CD4-positive, alpha-beta T cell (primary cell): Measurements from ENCODE around the gene DCHS1. TPM values are rescaled to one million over a fixed set of nuclear protein-coding genes. Genes with fewer than 3 reads are reported as not detected.

Experiments
- ATAC-seq: fragments of 200-7000 bp; cut with Tn5 transposase; one replicate; pipeline ENCODE4 v1.10.0; 2022; ENCODE audit warnings: mild to moderate bottlenecking; ENCODE audit not compliant: poor library complexity
- CTCF ChIA-PET: fragments of 350-600 bp; sonication (Branson Sonifier 250); formaldehyde crosslinking; loops from one replicate; lab custom pipeline; 2021; ENCODE audit warnings: antibody characterized with exemption, inconsistent platforms; lab: Charles Lee
- POLR2A ChIA-PET: fragments of 350-600 bp; sonication (Branson Sonifier 250); formaldehyde crosslinking; loops from one replicate; lab custom pipeline; 2021; ENCODE audit warnings: antibody characterized with exemption, inconsistent platforms; lab: Charles Lee
- DNase-seq, 14 experiments: peaks; one replicate each; pipeline ENCODE4 v3.0.0-alpha.2; 2013 to 2020; ENCODE audit warnings: mixed read lengths in 2 of 14
- H3K27ac ChIP-seq, 2 donors: one replicate each; pipeline versions ENCODE4 v1.5.1 to v1.7.0; 2013; ENCODE audit warnings: low read length in 2 of 2, low read depth in 1 of 2, mild to moderate bottlenecking in 1 of 2
- H3K27me3 ChIP-seq, 2 experiments: 1 replicate in 1 of 2; 2 replicates in 1 of 2; pipeline versions ENCODE4 v1.6.1 to v1.7.0; 2013; ENCODE audit warnings: low read length in 2 of 2, control low read depth in 1 of 2, mild to moderate bottlenecking in 1 of 2, moderate library complexity in 1 of 2; ENCODE audit not compliant: insufficient read depth in 2 of 2, control insufficient read depth in 1 of 2
- H3K36me3 ChIP-seq: one replicate; pipeline ENCODE4 v1.6.1; 2013; ENCODE audit warnings: low read length, control low read depth; ENCODE audit not compliant: insufficient read depth
- H3K4me1 ChIP-seq: one replicate; pipeline ENCODE4 v1.6.1; 2013; ENCODE audit warnings: low read length, control low read depth; ENCODE audit not compliant: insufficient read depth
- H3K4me3 ChIP-seq: one replicate; pipeline ENCODE4 v1.5.1; 2013; ENCODE audit warnings: mild to moderate bottlenecking, low read length, moderate library complexity
- H3K9me3 ChIP-seq, 2 experiments: 1 replicate in 1 of 2; 2 replicates in 1 of 2; pipeline versions ENCODE4 v1.6.1 to v1.7.0; 2013; ENCODE audit warnings: low read length in 2 of 2, mild to moderate bottlenecking in 2 of 2, control low read depth in 1 of 2, moderate library complexity in 1 of 2; ENCODE audit not compliant: control insufficient read depth in 1 of 2, insufficient read depth in 1 of 2
- H3K27ac Mint-ChIP-seq: one replicate; pipeline ENCODE4 v1.8.0; 2020; ENCODE audit warnings: mixed read lengths
- H3K27me3 Mint-ChIP-seq: one replicate; pipeline ENCODE4 v1.8.0; 2021; ENCODE audit warnings: mixed read lengths
- H3K36me3 Mint-ChIP-seq: one replicate; pipeline ENCODE4 v1.8.0; 2021; ENCODE audit warnings: low read depth, mixed read lengths
- H3K4me1 Mint-ChIP-seq: one replicate; pipeline ENCODE4 v1.8.0; 2021; ENCODE audit warnings: low read depth, mixed read lengths
- H3K4me3 Mint-ChIP-seq: one replicate; pipeline ENCODE4 v1.8.0; 2020; ENCODE audit warnings: mild to moderate bottlenecking, mixed read lengths
- H3K9me3 Mint-ChIP-seq: one replicate; pipeline ENCODE4 v1.8.0; 2020; ENCODE audit warnings: mixed read lengths
- CTCF ChIP-seq: fragments of 200-600 bp; IDR thresholded peaks from one replicate; pipeline ENCODE4 v1.8.0; 2022; ENCODE audit warnings: antibody characterized with exemption, mild to moderate bottlenecking
- intact Hi-C, 2 experiments: fragments of 100-400 bp; cut with DNase I in 1 of 2; cut with micrococcal nuclease in 1 of 2; formaldehyde crosslinking; loops; one replicate each; pipeline versions ENCODE4 v1.15.1 to v1.9.0; 2023 to 2025; cut with DNase I, micrococcal nuclease
- total RNA-seq, 174 experiments: library from RNA in 2 of 174; stranded (reverse) in 2 of 174; gene quantifications; one replicate each; pipeline ENCODE4 v1.2.3 and lab custom pipeline; 2021 to 2026

DCHS1 gene
- total RNA-seq, 2 experiments from 2014 or later, result 9.7 TPM

- TF ChIP-seq CTCF, result no peak
- no peaks in the 10 kb centered on the region for H3K27me3 ChIP-seq
- H3K4me1 ChIP-seq, result peaks cover 82% of the 10 kb centered on the region
- no peaks in the 10 kb centered on the region for H3K9me3 ChIP-seq
- Mint-ChIP-seq H3K4me1 (peaks cover 30% of the 10 kb centered on the region), H3K27ac (peak overlapping the region; percentile 58), H3K27me3 (no peaks in the 10 kb centered on the region), H3K9me3 (no peaks in the 10 kb centered on the region), H3K4me3 (peak overlapping the region; percentile 47), H3K36me3 (peaks cover 52% of the 10 kb centered on the region)
- DNase-seq, result peak in 10 of 14 experiments; percentile 21 to 77 (median 44)
- CTCF ChIA-PET, result interaction anchor here (1.0 to 1.9 kb wide), 2 partner anchors 11 to 99 kb away, joined by 3 to 5 read pairs; no protein-coding TSS in a partner anchor
- ATAC-seq, result no peak
- POLR2A ChIA-PET, result interaction anchor here (0.8 to 1.4 kb wide), 3 partner anchors 12 to 76 kb away, joined by 3 to 6 read pairs (median 6); partner anchors contain the start of genes MRPL17 and TPP1
- peaks cover 38% of the 10 kb centered on the region for H3K36me3 ChIP-seq
- no peak overlapping the region for H3K4me3 ChIP-seq
- peak overlapping the region; percentile 51 to 56 for H3K27ac ChIP-seq
- intact Hi-C loops, result no loop called here
Measured at GRCh38 chr11:6606471-6607189, 49.0 kb downstream of the DCHS1 start.

GRCh38 chr11:6604790-6605189, 50.8 kb downstream of the DCHS1 start:
- Mint-ChIP-seq H3K4me3 (no peak overlapping the region), H3K27me3 (no peaks in the 10 kb centered on the region), H3K4me1 (peaks cover 12% of the 10 kb centered on the region), H3K36me3 (peaks cover 48% of the 10 kb centered on the region), H3K9me3 (no peaks in the 10 kb centered on the region), H3K27ac (no peak overlapping the region)
- Histone ChIP-seq H3K4me1 (peaks cover 78% of the 10 kb centered on the region), H3K27me3 (no peaks in the 10 kb centered on the region), H3K27ac (peak overlapping the region in 1 of 2 donors; percentile 87), H3K36me3 (peaks cover 41% of the 10 kb centered on the region), H3K9me3 (no peaks in the 10 kb centered on the region), H3K4me3 (peak overlapping the region; percentile 78)
- TF ChIP-seq CTCF, result no peak
- CTCF ChIA-PET, result interaction anchor here (0.6 to 2.7 kb wide), 15 partner anchors 8 to 226 kb away, joined by 3 to 33 read pairs (median 4); partner anchors contain the start of genes MRPL17, TAF10 and TPP1
- POLR2A ChIA-PET, result interaction anchor here (0.6 to 4.0 kb wide), 14 partner anchors 8 to 966 kb away, joined by 3 to 57 read pairs (median 5); partner anchors contain the start of genes ARFIP2, DNHD1, MRPL17 and TAF10
- intact Hi-C loops, result loop anchor here (1.0 to 5.0 kb wide), 8 partner anchors 63 to 1383 kb away; partner anchors contain the start of genes ARFIP2 (in 2 of the 2), TIMM10B (in 2 of the 2), CNGA4 (in 1 of the 2) and EIF3F (in 1 of the 2)
- ATAC-seq (no peak), DNase-seq (peak in 1 of 14 experiments; percentile 5)

- POLR2A ChIA-PET, result interaction anchor here (0.6 to 4.0 kb wide), 17 partner anchors 8 to 967 kb away, joined by 3 to 57 read pairs (median 4); partner anchors contain the start of genes APBB1, ARFIP2, DNHD1 and MRPL17
- Histone ChIP-seq H3K9me3 (no peaks in the 10 kb centered on the region), H3K27ac (peak overlapping the region; percentile 81 to 87), H3K36me3 (peaks cover 40% of the 10 kb centered on the region), H3K4me1 (peaks cover 75% of the 10 kb centered on the region), H3K4me3 (peak overlapping the region; percentile 78), H3K27me3 (no peaks in the 10 kb centered on the region)
- Mint-ChIP-seq H3K36me3 (peaks cover 48% of the 10 kb centered on the region), H3K9me3 (no peaks in the 10 kb centered on the region), H3K4me1 (peaks cover 17% of the 10 kb centered on the region), H3K27me3 (no peaks in the 10 kb centered on the region), H3K27ac (no peak overlapping the region), H3K4me3 (no peak overlapping the region)
- DNase-seq, result peak; percentile 39 to 80 (median 58)
- intact Hi-C loops, result loop anchor here (1.0 to 5.0 kb wide), 8 partner anchors 63 to 1383 kb away; partner anchors contain the start of genes ARFIP2 (in 2 of the 2), TIMM10B (in 2 of the 2), CNGA4 (in 1 of the 2) and EIF3F (in 1 of the 2)
- ATAC-seq, result peak; percentile 73
- no peak for TF ChIP-seq CTCF
- CTCF ChIA-PET, result interaction anchor here (0.6 to 2.7 kb wide), 14 partner anchors 8 to 225 kb away, joined by 3 to 33 read pairs (median 4); partner anchors contain the start of genes MRPL17, TAF10 and TPP1
Measured at GRCh38 chr11:6604081-6604626, 51.5 kb downstream of the DCHS1 start.
